Hematopoietic multipotent progenitor cell treated with erythropoietin and hydrocortisone succinate and interleukin-3 and kit ligand, for 4 days (in vitro differentiated cells): Measurements from ENCODE around the gene XAGE1B.
"Not testable (repeated sequence)": the region's sequence is repeated elsewhere in the genome, so short reads cannot be mapped to it uniquely, and the experiment has no call there.

Experiments
- DNase-seq: peaks from one replicate; pipeline ENCODE4 v3.0.0-alpha.2; 2015

XAGE1B gene, protein sequence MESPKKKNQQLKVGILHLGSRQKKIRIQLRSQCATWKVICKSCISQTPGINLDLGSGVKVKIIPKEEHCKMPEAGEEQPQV

DNA sequence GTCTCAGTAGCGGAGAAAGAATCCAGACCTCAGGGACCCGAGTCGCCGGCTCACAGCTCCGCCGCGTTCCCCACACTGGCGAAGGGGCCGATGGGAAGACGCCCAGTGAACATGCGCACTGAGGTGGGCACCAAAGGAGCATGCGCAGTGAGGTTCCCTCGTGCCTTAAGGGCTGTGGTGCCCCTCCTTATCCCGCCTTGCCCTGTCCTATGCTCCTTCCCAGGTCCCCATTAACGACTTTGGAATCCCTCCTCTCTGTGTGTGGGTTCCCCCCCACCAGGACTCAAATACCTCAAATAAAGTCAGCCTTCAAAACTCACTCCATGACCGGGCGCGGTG, at the start of gene XAGE1B:
Gene XAGE1B (minus strand): TSS at position 77 of the 339 bp plus-strand sequence. CDS start 1,536 bp downstream, outside the sequence.
- DNase-seq, result not testable (repeated sequence)

DNA sequence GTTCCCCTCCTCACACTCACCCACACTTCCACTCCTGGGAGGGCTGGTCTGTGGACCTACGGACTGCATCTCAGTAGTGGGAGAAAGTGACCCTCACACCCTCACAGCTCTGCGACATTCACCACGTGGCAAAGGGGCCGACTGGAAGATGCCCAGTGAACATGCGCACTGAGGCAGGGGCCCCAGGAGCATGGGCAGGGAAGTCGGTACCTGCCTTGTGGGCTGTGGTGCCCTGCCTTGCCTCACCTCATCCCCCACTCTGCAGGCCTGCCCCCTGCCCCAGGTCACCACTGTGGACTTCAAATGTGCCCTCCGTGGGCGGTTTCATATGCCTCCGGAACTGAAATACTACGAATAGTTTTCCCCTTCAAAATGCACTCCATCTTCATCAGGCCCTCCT, 46.2 kb upstream of the XAGE1B start:
- DNase-seq, result no peak

DNA sequence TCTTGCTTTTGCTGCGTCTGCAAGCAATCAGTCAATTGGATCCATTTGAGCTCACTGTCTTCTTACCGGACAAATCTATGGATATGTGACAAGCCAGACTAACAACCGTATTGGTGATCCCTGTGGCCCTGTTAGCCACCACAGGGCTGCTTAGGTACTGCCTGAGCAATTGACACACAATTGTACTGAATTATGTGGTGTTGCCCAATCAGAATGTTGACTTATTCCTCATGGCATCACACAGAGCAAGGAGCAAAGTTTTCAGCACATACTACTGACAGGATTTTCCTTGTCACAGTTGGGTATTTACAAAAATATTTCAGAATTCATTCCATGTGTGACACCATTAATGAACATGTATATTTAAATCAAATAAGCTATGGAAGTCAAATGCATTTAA, 41.3 kb upstream of the XAGE1B start:
- no peak for DNase-seq

DNA sequence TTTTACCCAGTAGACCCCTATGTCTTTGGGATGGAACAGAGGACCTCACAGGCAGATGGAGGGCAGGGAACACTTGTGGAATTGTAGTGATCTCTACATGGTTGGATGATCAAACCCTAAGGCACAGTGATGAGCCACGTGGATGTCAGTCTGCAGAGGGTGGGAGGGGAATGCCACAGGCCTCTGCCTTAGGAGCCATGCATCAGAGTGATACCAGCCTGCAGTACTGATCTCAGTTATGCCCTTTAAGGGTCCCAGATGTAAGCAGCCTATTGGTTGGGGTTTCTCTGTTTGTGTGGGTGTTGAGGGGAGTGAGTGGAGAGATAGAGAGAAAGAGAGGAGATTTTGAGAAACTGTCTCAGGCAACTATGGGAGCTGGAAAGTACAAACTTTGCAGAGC, 39.9 kb upstream of the XAGE1B start:
- DNase-seq, result no peak

DNA sequence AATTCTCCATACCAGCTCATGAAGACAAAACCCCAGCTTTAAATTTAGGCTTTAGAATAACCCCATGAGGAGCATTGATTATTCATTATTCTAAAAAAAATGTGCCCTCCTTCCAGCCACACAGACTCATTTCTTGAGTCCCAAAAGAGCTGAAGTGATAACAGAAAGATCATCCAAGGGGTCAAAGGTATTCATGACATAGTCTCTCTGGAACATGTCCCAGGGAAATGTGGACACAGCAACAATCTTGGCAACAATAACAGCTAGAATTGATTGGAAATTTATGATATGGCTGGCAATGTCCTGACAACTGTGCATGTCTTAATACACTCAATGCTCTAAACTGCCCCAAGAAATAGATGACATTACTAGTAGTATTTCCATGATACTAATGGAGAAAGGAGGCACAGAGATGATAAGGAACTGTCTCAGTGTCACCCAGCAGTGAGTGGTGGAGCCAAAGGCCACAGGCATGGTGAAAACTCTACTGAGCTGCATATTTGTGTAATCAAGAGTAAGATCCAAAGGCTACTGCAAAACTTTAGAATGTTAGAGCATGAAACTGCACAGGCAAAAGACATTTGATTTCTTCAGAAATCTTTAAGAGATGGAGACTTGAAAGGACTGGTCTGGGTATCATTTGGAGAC, 37.3 kb upstream of the XAGE1B start:
- no peak for DNase-seq

DNA sequence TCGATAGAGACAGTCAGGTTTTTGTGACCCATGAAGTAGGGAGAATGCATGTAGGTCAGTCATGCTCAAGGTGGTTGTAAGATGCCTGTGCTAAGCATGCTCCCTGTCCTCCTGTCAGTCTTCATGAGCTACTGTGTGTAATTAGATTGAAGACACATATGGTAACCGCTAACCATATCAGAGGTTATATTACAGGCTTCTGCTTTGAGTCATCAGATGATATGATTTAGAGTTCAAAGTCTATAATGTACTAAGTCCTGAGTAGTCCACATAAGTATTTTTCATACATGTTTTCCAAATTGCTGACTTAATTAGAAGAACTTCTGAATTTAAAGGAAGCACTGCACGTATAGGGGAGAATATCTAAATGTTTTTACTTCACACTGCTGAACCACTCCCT, 31.9 kb upstream of the XAGE1B start:
- DNase-seq, result not testable (repeated sequence)

DNA sequence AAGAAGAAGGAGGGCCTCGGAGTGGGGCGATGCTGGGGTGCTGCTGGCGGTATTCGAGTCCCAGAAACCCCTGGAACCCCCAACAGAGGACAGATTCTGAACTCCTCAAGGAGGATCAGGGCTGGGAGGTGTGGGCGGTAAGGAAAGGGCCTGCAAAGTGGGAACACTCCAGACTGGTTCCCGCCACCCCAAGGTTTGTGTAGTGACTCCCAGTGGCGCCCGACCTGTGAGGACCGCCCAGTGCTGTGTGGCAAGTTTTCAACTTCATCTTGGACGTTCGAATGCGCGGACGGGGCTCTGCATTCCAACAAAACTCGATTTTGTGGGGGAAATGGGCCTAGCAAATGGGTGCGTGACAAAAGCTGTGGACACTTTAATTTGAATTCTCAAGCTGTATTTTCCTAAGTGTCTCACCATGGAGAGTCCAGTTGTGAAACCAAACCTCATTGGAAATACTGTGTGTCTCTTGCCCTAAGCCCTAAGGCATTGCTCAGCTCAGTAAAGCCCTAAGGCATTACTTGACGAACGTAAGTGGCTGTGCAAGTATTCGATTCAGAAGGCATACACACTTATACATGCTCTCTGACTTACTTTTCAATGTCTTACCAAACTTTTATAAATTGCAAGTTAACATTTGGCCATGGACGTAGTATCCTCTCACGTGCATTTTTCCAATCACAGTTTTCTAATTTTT, 27.4 kb upstream of the XAGE1B start:
- DNase-seq, result no peak

DNA sequence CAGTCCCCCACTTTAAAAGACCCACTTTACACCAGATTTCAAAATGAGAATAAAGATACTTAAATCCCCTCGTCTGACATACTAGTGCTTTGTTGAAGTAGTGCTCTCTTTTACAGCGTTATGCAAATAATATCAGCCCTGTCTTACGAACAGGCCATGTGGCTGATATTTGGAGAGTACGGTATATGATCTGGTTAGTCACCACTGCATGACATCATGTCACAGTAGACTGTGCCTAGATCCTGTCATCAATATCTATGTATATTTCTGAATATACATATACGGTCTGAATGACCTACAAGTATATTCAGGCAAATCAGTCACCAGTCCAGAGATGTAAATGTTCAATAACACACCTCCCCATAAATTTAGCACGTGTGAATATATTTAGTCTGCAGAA, 25.4 kb upstream of the XAGE1B start:
- no peak for DNase-seq

DNA sequence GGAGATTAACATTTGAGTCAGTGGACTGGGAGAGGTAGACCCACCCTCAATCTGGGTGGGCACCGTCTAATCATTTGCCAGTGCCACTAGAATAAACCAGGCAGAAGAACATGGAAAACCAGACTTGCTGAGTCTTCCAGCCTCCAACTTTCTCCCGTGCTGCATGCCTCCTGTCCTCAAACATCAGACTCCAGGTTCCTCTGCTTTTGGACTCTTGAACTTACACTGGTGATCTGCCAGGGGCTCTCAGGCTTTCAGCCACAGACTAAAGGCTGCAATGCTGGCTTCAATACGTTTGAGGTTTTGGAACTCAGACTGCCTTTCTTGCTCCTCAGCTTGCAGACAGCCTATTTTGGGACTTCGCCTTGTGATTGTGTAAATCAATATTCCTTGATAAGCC, 24.2 kb upstream of the XAGE1B start:
- DNase-seq, result not testable (repeated sequence)

DNA sequence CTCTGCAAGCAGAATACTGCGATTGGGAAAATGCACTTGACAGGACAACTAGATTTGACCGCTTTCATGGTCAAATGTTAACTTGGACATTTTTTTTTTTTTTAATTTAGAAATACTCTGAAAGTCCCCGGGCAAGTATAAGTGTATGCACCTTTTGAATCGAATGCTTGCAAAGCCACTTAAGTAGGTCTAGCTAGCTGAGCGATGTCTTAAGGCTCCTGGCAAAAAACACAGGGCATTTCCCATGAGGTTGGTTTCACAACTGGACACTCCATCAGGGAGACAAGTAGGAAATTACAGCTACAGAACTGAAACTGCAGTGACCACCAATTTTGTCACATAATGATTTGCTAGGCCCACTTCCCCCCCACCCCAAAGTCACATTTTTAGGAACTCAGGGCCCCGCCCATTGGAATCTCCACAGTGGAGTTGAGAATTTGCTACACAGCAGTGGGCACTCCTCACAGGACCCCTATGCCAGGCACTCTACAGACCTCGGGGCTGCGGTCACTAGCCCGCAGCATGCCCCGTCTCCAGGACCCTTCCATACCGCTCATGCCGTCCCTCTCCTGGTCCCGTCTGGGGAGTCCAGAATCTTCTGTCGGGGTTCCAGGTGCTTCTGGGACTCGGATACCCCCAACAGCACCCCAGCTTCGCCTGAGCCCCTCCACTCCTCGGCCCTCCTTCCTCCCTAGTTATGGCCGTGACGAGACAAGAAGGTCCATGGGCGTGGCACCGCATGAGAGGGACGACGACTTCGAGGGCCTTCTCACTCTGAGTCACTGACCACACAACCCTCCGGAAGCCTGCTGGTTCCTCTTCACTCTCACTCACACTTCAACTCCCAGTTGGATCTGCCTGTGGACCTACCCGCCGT, 515 bp downstream of the XAGE1B start:
- DNase-seq, result not testable (repeated sequence)

DNA sequence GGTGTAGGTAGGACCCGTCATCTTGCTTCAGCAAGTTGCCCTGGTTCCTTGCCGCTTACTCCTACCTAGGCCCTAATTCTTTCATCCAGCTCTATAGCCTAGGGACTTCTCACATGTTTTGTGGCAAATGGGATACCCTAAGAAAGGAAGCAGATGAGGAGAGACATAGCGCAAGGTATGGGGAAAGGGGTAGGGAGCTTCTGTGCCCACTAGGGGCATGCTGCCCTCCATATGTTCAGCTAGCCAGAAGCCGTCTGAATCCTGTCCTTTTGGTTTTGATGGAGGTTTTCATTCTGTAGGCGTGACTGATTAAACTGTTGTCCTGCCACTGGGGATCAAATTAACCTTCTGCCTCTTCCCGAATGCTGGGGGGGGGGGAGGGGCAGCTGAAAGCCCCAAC, 5.7 kb downstream of the XAGE1B start:
- not testable (repeated sequence) for DNase-seq

DNA sequence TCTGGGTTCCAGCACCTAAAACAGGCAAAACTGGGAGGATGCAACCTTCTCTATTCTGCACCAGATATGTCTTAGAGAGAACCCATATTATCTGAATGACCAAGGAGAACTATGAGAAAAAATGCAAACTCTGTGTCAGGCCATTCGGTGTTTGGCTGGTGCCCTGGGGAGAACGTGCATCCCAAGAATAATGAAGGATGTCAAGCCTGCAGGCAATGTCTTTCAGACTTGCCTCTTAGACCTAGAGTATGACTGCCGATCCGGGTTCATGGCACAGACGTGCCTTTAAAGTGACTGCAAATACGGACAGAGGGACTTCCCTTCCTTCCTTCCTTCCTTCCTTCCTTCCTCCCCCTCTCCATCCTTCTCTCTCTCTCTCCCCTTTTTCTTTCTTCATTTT, 6.9 kb downstream of the XAGE1B start:
- no peak for DNase-seq

DNA sequence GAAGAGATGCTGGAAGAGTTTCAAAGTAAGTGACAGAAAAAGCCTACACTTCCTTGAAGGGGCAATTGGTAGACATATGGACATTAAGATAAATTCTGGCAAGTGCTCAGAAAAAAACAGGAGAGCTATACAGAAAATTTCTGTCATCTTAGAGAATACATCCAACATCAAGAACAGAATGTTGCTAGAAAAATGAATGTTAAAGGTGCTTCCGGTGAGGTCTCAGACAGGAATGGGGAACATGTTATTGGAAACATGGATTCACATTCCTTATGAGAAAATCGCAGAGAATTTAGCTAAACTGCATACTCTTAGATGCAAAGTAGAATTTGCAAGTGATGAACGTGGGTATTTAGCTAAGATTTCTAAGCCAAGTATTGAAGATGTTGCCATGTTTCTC, 9.5 kb downstream of the XAGE1B start:
- no peak for DNase-seq

DNA sequence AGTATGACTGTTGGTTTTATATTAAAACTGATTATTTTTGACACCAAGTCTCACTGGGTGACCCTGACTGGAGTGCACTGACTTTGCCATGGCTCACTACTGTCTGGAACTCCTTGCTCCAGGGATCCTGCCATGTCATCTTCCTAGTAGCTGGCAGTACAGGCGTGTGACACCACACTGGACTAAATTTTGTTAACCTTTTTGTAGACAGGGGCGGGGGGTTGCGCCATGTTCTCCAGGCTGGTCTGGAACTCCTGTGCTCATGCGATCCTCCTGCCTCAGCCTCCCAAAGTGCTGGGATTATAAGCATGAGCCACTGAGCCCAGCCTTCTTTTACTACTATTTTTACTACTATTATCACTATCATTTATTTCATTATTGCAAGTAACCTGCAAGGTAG, 12.3 kb downstream of the XAGE1B start:
- DNase-seq, result no peak

DNA sequence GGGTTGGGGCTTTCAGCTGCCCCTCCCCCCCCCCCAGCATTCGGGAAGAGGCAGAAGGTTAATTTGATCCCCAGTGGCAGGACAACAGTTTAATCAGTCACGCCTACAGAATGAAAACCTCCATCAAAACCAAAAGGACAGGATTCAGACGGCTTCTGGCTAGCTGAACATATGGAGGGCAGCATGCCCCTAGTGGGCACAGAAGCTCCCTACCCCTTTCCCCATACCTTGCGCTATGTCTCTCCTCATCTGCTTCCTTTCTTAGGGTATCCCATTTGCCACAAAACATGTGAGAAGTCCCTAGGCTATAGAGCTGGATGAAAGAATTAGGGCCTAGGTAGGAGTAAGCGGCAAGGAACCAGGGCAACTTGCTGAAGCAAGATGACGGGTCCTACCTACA, 15.5 kb downstream of the XAGE1B start:
- DNase-seq, result not testable (repeated sequence)

DNA sequence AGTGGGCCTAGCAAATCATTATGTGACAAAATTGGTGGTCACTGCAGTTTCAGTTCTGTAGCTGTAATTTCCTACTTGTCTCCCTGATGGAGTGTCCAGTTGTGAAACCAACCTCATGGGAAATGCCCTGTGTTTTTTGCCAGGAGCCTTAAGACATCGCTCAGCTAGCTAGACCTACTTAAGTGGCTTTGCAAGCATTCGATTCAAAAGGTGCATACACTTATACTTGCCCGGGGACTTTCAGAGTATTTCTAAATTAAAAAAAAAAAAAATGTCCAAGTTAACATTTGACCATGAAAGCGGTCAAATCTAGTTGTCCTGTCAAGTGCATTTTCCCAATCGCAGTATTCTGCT, 20.5 kb downstream of the XAGE1B start:
- DNase-seq, result not testable (repeated sequence)

DNA sequence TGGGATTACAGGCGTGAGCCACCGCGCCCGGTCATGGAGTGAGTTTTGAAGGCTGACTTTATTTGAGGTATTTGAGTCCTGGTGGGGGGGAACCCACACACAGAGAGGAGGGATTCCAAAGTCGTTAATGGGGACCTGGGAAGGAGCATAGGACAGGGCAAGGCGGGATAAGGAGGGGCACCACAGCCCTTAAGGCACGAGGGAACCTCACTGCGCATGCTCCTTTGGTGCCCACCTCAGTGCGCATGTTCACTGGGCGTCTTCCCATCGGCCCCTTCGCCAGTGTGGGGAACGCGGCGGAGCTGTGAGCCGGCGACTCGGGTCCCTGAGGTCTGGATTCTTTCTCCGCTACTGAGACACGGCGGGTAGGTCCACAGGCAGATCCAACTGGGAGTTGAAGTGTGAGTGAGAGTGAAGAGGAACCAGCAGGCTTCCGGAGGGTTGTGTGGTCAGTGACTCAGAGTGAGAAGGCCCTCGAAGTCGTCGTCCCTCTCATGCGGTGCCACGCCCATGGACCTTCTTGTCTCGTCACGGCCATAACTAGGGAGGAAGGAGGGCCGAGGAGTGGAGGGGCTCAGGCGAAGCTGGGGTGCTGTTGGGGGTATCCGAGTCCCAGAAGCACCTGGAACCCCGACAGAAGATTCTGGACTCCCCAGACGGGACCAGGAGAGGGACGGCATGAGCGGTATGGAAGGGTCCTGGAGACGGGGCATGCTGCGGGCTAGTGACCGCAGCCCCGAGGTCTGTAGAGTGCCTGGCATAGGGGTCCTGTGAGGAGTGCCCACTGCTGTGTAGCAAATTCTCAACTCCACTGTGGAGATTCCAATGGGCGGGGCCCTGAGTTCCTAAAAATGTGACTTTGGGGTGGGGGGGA, 21.1 kb downstream of the XAGE1B start, which contains the start of gene XAGE1A:
Gene XAGE1A (plus strand): TSS at position 264 of the 874 bp plus-strand sequence. CDS start 1,554 bp downstream, outside the sequence.
- not testable (repeated sequence) for DNase-seq

DNA sequence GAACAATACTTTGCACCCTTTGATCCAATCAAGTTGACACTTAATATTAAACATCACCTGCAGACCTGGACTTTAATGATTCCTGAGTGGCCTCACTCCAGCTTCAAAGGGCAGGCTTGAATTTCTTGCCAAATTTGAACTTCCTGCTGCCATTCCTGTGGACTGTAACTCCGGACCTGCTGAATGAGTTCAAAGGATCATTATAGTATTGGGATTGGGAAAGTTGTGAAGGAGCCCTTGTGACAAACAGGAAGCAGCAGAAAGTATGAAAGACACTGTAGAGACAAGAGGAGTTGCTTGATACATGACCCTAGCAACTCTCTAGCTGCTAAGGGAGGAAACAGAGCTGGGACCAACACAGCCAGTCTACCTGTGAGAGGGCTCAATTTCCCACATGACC, 45.6 kb downstream of the XAGE1B start:
- DNase-seq, result not testable (repeated sequence)
